NB4 (cell line): ENCODE measurements around the gene SAMD1.

ENCODE experiments used
- CTCF ChIP-seq: IDR thresholded peaks from one replicate; pipeline ENCODE4 v1.5.1; 2012; ENCODE audit warnings: low read depth, low read length
- MYC ChIP-seq: IDR thresholded peaks from 2 replicates; pipeline ENCODE4 v1.6.1; 2011; ENCODE audit warnings: low read depth, low read length
- POLR2A ChIP-seq: IDR thresholded peaks from 2 replicates; pipeline ENCODE4 v1.6.1; 2011; ENCODE audit warnings: mild to moderate bottlenecking; ENCODE audit not compliant: insufficient read length; ENCODE audit errors: extremely low read depth

DNA sequence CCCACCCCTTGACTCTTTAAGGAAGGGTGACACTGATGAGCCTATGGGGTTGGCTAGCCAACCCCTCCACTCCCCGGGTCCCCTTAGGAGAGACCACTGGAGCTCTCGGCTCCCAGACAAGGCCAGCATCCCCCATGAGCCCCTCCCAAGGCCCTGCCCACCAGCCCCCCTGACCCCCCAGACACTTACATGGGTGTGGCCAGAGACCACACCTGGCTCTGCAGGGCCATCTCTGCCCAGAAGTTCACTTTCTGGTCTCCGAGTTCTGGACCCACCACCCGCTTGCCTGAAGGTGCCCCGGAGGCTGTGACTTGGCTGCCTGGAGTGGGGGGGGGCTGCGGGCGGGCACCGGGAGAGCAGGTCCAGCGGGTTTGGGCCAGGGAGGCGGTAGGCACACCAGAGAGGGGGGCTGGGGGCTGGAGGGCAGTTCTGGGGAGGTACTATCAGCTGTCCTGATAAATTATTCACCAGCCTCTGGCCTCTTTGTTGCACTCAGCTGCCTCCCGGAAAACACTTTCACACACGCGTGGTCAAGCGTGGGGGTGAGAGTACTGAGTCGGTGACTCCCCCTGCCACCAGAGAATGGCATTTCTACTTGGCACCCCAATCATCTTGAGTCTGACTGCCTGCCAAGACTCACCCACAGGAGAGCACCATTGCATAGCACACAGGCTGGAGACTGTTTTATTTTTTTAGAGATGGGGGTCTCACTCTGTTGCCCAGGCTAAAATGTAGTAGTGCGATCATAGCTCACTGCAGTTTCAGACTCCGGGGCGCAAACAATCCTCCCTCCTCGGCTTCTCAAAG is 28.6 kb downstream of the SAMD1 start, which contains the start of gene PALM3:
- TF ChIP-seq CTCF (no peak), POLR2A (no peak), MYC (no peak)
